HCT116 (cell line): Measurements from ENCODE around the gene SLC9C2. TPM values are rescaled to one million over a fixed set of nuclear protein-coding genes. Genes with fewer than 3 reads are reported as not detected.

ENCODE experiments used
- ATAC-seq: fragments of 200-7000 bp; cut with Tn5 transposase; 2 replicates; pipeline ENCODE4 v1.9.1; 2020; ENCODE audit warnings: mild to moderate bottlenecking, moderate library complexity
- BruUV-seq: library from RNA; stranded (reverse); fragments of 400-500 nt; replicated peaks from 2 replicates; lab custom pipeline; 2021; lab: Mats Ljungman, UMichigan
- CTCF ChIA-PET: fragments of 300-600 bp; sonication (Branson Sonifier 250); formaldehyde crosslinking; loops from one replicate; lab custom pipeline; 2021; ENCODE audit warnings: antibody characterized with exemption; lab: Charles Lee
- POLR2A ChIA-PET: fragments of 300-600, 350-600 bp; sonication (Branson Sonifier 250); formaldehyde crosslinking; loops from one replicate; lab custom pipeline; 2021; ENCODE audit warnings: antibody characterized with exemption; lab: Charles Lee
- RAD21 ChIA-PET, 2 experiments: fragments of 300-600 bp; sonication (Branson Sonifier 250); formaldehyde crosslinking; loops; one replicate each; lab custom pipeline; 2023; ENCODE audit warnings: low total read pairs in 2 of 2; ENCODE audit not compliant: uncharacterized antibody in 2 of 2, unreplicated experiment in 2 of 2, low non-redundant PET in 1 of 2; lab: Charles Lee
- DNase-seq: peaks from one replicate; pipeline ENCODE4 v3.0.0-alpha.2; 2010; ENCODE audit warnings: low read depth, low spot score
- H2AFZ ChIP-seq: fragments of 200-600 bp; shearing (Covaris generic), sonication (generic); 2 replicates; pipeline ENCODE4 v1.6.1; 2017; ENCODE audit warnings: low read depth, mixed run types, mixed read lengths, antibody characterized with exemption, low read length; ENCODE audit not compliant: poor library complexity, severe bottlenecking
- H3K27ac ChIP-seq: 2 replicates; pipeline ENCODE4 v1.5.1; 2012; ENCODE audit warnings: low read depth, low read length
- H3K27me3 ChIP-seq: fragments of 200-600 bp; sonication (generic); 2 replicates; pipeline ENCODE4 v1.6.1; 2016; ENCODE audit warnings: mixed run types, low read length, mixed read lengths; ENCODE audit not compliant: insufficient read depth
- H3K36me3 ChIP-seq, 2 experiments: fragments of 200-500 bp in 1 of 2; fragments of 200-600 bp in 1 of 2; sonication (Bioruptor generic) in 1 of 2; sonication (generic) in 1 of 2; 2 replicates each; pipeline versions ENCODE4 v1.5.1 to v1.6.1; 2014 to 2016; ENCODE audit warnings: low read length in 2 of 2, inconsistent platforms in 1 of 2, mixed read lengths in 1 of 2, mixed run types in 1 of 2; ENCODE audit not compliant: insufficient read depth in 2 of 2, control insufficient read depth in 1 of 2
- H3K4me1 ChIP-seq, 2 experiments: fragments of 200-600 bp in 1 of 2; sonication (generic) in 1 of 2; 2 replicates each; pipeline versions ENCODE4 v1.5.1 to v1.6.1; 2012 to 2017; ENCODE audit warnings: low read length in 2 of 2, inconsistent platforms in 1 of 2, mild to moderate bottlenecking in 1 of 2, mixed read lengths in 1 of 2, mixed run types in 1 of 2, moderate library complexity in 1 of 2; ENCODE audit not compliant: insufficient read depth in 2 of 2, control insufficient read depth in 1 of 2
- H3K4me2 ChIP-seq: fragments of 200-600 bp; sonication (generic); 2 replicates; pipeline ENCODE4 v1.6.1; 2017; ENCODE audit warnings: mixed run types, low read length, mixed read lengths
- H3K4me3 ChIP-seq, 2 experiments: fragments of 200-600 bp in 1 of 2; sonication (generic) in 1 of 2; replicated peaks in 1 of 2; 2 replicates each; pipeline ENCODE4 v1.5.1; 2011 to 2016; ENCODE audit warnings: low read length in 2 of 2, control low read depth in 1 of 2, low read depth in 1 of 2, mild to moderate bottlenecking in 1 of 2, mixed read lengths in 1 of 2, mixed run types in 1 of 2
- H3K79me2 ChIP-seq: fragments of 200-600 bp; sonication (generic); 2 replicates; pipeline ENCODE4 v1.6.1; 2017; ENCODE audit warnings: mild to moderate bottlenecking, mixed run types, low read length, moderate library complexity, mixed read lengths; ENCODE audit not compliant: insufficient read depth
- H3K9ac ChIP-seq: fragments of 200-600 bp; sonication (generic); 2 replicates; pipeline ENCODE4 v1.6.1; 2016; ENCODE audit warnings: low read length, mixed read lengths
- H3K9me2 ChIP-seq: fragments of 200-600 bp; sonication (generic), shearing (Covaris generic); 2 replicates; pipeline ENCODE4 v1.6.1; 2017; ENCODE audit warnings: mixed run types, mild to moderate bottlenecking, moderate library complexity; ENCODE audit not compliant: insufficient read depth
- H3K9me3 ChIP-seq, 2 experiments: fragments of 200-500 bp in 1 of 2; fragments of 200-600 bp in 1 of 2; sonication (Bioruptor generic) in 1 of 2; sonication (generic) in 1 of 2; 2 replicates each; pipeline ENCODE4 v1.6.1; 2014 to 2017; ENCODE audit warnings: low read length in 2 of 2, mixed read lengths in 2 of 2, inconsistent platforms in 1 of 2, low read depth in 1 of 2, mild to moderate bottlenecking in 1 of 2, mixed run types in 1 of 2, moderate library complexity in 1 of 2; ENCODE audit not compliant: control insufficient read depth in 1 of 2, insufficient read depth in 1 of 2
- H4K20me1 ChIP-seq: fragments of 200-600 bp; sonication (generic), shearing (Covaris generic); 2 replicates; pipeline ENCODE4 v1.6.1; 2017; ENCODE audit warnings: mixed run types, mild to moderate bottlenecking, moderate library complexity; ENCODE audit not compliant: insufficient read depth
- CBX3 ChIP-seq: IDR thresholded peaks from 2 replicates; pipeline ENCODE4 v1.6.1; 2012; ENCODE audit warnings: low read depth
- CEBPB ChIP-seq: IDR thresholded peaks from 2 replicates; pipeline ENCODE4 v1.6.1; 2012; ENCODE audit warnings: low read depth
- EGR1 ChIP-seq: IDR thresholded peaks from 2 replicates; pipeline ENCODE4 v1.6.1; 2012; ENCODE audit warnings: low read depth
- ELF1 ChIP-seq: IDR thresholded peaks from 2 replicates; pipeline ENCODE4 v1.6.1; 2012; ENCODE audit warnings: low read depth, borderline replicate concordance
- EZH2 ChIP-seq: fragments of 200-600 bp; sonication (generic); IDR thresholded peaks from 2 replicates; pipeline ENCODE4 v1.6.1; 2017; ENCODE audit warnings: antibody characterized with exemption, mixed run types
- EZH2phosphoT487 ChIP-seq: fragments of 200-600 bp; IDR thresholded peaks from 2 replicates; pipeline ENCODE4 v1.6.1; 2018; ENCODE audit warnings: antibody characterized with exemption, borderline replicate concordance
- JUND ChIP-seq: IDR thresholded peaks from 2 replicates; pipeline ENCODE4 v1.6.1; 2012
- MAX ChIP-seq: IDR thresholded peaks from 2 replicates; pipeline ENCODE4 v1.6.1; 2012
- POLR2AphosphoS5 ChIP-seq: IDR thresholded peaks from 2 replicates; pipeline ENCODE4 v1.6.1; 2011; ENCODE audit warnings: mild to moderate bottlenecking, low read depth, low read length, moderate library complexity
- RAD21 ChIP-seq: IDR thresholded peaks from 2 replicates; pipeline ENCODE4 v1.6.1; 2012; ENCODE audit warnings: low read depth, mild to moderate bottlenecking
- REST ChIP-seq: IDR thresholded peaks from 2 replicates; pipeline ENCODE4 v1.6.1; 2012; ENCODE audit warnings: low read depth
- intact Hi-C: fragments of 100-400 bp; cut with micrococcal nuclease; formaldehyde crosslinking; loops from 2 replicates; pipeline ENCODE4 v1.10.0; 2022
- total RNA-seq: library from RNA; stranded (reverse); gene quantifications from one replicate; pipeline ENCODE4 v1.2.1, GENCODE V29; 2021; ENCODE audit not compliant: unreplicated experiment

SLC9C2 gene
- total RNA-seq, 1 experiment from 2014 or later: not detected

- TF ChIP-seq EZH2phosphoT487: no peak
- TF ChIP-seq POLR2AphosphoS5: no peak
Observed at GRCh38 chr1:173502104-173502503, 100.8 kb downstream of the SLC9C2 start (continued).

GRCh38 chr1:173499729-173500128 lies 103.1 kb downstream of the SLC9C2 start:
- Histone ChIP-seq H4K20me1 (no peaks in the 10 kb centered on the region), H3K27ac (no peak overlapping the region), H3K9me2 (no peaks in the 10 kb centered on the region), H3K4me3 (no peak overlapping the region), H3K4me2 (no peak overlapping the region), H2AFZ (no peak overlapping the region), H3K27me3 (no peaks in the 10 kb centered on the region), H3K9me3 (peaks cover 0 to 13% of the 10 kb centered on the region in 2 experiments; a peak in 2 of 4 replicates), H3K9ac (no peak overlapping the region), H3K4me1 (no peaks in the 10 kb centered on the region), H3K36me3 (no peaks in the 10 kb centered on the region), H3K79me2 (no peaks in the 10 kb centered on the region)
- ATAC-seq (no peak), DNase-seq (no peak)
- RAD21 ChIA-PET: no interaction called here
- POLR2A ChIA-PET: no interaction called here
- no TSS peak for BruUV-seq
- TF ChIP-seq ELF1 (no peak), EGR1 (no peak), REST (no peak), JUND (no peak), POLR2AphosphoS5 (no peak), EZH2 (no peak), CBX3 (no peak), CEBPB (no peak), RAD21 (no peak), MAX (no peak)
- intact Hi-C loops: no loop called here
- CTCF ChIA-PET: no interaction called here
